HFF-Myc (cell line): ENCODE results near the gene C16orf74.

Experiments
- DNase-seq: peaks from one replicate; pipeline ENCODE4 v3.0.0-alpha.2; 2011; ENCODE audit warnings: low read depth; ENCODE audit errors: extremely low read depth
- H3K4me3 ChIP-seq: replicated peaks from 2 replicates; pipeline ENCODE4 v1.5.1; 2011; ENCODE audit warnings: low read depth, mild to moderate bottlenecking, control low read depth, low read length
- TF ChIP-seq, protein P1 (sequence below): IDR thresholded peaks from 2 replicates; pipeline ENCODE4 v1.5.1; 2012; ENCODE audit warnings: mild to moderate bottlenecking, low read depth, low read length, control low read depth; ENCODE audit errors: missing control alignments

C16orf74 gene

GRCh38 chr16:85715169-85716021 is 35.5 kb downstream of the C16orf74 start:
- H3K4me3 ChIP-seq: no peak overlapping the region
- TF ChIP-seq, protein P1, sequence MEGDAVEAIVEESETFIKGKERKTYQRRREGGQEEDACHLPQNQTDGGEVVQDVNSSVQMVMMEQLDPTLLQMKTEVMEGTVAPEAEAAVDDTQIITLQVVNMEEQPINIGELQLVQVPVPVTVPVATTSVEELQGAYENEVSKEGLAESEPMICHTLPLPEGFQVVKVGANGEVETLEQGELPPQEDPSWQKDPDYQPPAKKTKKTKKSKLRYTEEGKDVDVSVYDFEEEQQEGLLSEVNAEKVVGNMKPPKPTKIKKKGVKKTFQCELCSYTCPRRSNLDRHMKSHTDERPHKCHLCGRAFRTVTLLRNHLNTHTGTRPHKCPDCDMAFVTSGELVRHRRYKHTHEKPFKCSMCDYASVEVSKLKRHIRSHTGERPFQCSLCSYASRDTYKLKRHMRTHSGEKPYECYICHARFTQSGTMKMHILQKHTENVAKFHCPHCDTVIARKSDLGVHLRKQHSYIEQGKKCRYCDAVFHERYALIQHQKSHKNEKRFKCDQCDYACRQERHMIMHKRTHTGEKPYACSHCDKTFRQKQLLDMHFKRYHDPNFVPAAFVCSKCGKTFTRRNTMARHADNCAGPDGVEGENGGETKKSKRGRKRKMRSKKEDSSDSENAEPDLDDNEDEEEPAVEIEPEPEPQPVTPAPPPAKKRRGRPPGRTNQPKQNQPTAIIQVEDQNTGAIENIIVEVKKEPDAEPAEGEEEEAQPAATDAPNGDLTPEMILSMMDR: no peak
- no peak for DNase-seq

DNA sequence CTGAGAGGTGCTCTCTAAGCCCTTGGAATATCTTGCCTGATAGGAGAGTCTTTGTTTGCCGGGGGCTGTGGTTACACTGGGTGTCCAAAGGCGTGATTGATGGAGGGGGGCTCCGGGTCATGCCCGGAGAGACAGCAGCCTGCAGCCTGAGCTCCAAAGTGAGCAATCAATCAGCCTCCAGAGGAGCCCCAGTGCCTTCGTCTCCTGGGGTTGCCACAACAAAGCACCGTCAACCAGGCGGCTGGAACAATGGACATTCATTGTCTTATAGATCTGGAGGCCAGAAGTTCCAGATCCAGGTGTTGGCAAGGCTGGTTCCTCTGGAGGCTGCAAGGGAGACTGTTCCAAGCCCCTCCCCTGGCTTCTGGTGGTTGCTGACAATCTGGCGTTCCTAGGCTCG is 38.1 kb downstream of the C16orf74 start:
- DNase-seq: no peak

GRCh38 chr16:85711982-85712587 is 38.8 kb downstream of the C16orf74 start:
- DNase-seq: no peak
- H3K4me3 ChIP-seq: no peak overlapping the region

More for the DNA sequence above, 38.1 kb downstream of the C16orf74 start:
- TF ChIP-seq, protein P1: no peak
- H3K4me3 ChIP-seq: no peak overlapping the region

DNA sequence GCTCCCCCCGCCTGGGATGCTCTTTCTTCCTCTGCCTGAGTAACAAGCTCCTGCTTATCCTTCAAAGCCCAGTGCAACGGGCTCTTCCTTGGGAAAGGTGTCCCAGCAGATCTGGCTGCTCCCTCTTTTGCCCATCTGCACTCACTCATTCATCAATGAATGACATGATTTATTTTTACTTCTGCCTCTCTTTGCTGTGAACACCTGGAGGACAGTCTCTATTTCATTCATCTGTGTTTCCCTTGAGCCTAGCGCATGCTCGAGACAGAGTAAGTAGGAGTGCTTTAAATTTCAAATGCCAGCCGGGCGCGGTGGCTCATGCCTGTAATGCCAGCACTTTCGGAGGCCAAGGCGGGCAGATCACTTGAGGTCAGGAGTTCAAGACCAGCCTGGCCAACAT is 40.2 kb downstream of the C16orf74 start:
- TF ChIP-seq, protein P1: no peak
- no peak for DNase-seq
- no peak overlapping the region for H3K4me3 ChIP-seq

More at GRCh38 chr16:85711982-85712587, 38.8 kb downstream of the C16orf74 start:
- TF ChIP-seq, protein P1: no peak

- H3K4me3 ChIP-seq: no peak overlapping the region
- DNase-seq: no peak
- TF ChIP-seq, protein P1: no peak
Observed at GRCh38 chr16:85709766-85710585, 40.9 kb downstream of the C16orf74 start.

DNA sequence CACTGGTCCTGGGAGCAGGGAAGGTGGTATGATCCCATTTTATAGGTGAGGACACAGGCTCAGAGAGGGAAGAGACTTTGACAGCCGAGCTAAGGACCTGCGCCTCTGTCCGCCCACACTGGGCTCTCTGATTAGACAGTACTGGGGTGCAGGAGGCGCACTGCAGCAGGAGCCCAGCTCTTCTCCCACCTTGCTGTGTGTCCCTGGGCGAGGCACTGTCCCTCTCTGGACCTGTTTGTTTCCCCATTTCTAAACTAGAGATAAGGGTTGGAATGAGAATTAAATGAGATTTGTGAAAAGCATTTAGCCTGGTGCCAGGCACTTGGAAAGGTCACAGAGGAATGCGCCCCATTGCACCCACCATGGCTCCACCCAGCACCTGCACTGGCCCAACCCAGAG is 42.6 kb downstream of the C16orf74 start:
- DNase-seq: no peak
- no peak overlapping the region for H3K4me3 ChIP-seq
- TF ChIP-seq, protein P1: no peak
